ENCODE measurements around the gene B4GALT4.
A peak's percentile ranks its signal among the peaks of the same experiment; 100 is the strongest.
"Not testable (repeated sequence)": the region's sequence is repeated elsewhere in the genome, so short reads cannot be mapped to it uniquely, and the experiment has no call there.

Gene B4GALT4, protein sequence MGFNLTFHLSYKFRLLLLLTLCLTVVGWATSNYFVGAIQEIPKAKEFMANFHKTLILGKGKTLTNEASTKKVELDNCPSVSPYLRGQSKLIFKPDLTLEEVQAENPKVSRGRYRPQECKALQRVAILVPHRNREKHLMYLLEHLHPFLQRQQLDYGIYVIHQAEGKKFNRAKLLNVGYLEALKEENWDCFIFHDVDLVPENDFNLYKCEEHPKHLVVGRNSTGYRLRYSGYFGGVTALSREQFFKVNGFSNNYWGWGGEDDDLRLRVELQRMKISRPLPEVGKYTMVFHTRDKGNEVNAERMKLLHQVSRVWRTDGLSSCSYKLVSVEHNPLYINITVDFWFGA

DNA sequence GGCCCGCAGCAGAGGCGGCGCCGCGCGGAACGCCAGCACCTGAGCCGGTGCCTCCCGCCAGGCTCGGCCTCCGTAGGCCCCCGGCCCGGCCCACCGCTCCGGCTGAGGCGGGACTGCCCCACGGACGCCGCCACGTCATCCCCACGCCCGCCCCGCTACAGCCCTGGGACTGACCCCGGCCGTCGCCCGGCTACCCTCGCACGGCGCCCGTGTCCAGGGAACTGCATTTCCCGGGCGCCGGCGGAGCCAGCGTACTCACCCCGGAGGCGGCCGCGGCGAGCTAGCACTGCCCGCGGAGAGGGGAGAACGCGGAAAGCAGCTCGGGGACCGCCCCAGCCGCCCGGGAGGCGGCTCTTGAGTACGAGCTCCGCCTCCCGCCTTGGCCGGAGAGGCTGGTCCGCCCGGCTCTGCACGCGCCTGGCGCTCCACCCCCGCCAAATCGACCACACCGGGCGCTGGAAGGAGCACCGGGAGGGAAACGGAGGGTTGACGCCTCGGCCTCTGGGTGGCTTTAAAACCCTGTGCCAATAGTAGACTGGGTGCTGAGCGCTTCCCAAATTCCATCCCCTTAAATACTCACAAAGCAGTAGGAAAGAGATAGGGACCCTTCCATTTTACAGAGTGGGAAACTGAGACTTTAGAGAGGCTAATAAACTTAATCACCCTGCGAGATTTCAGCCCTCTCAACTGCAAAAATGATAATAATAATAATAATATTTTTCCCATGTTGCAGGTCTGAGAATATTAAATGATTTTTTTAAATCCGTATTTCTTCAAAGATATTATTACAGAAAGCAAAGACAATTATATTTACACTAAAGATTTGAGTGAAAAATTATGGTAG lies at the start of gene B4GALT4:
Gene B4GALT4 (minus strand): TSS at position 288 of the 844 bp plus-strand sequence. CDS start 10,779 bp downstream, outside the sequence.
- Histone ChIP-seq H3K4me1 (ENCODE audit: control insufficient read depth, insufficient read depth, low read length) (no peaks in the 10 kb centered on the region), H3K27me3 (ENCODE audit: control insufficient read depth, insufficient read depth, low read length) (no peaks in the 10 kb centered on the region), H3K27ac (ENCODE audit: low read depth, low read length) (peak within 1 kb of the TSS; percentile 90; the same call in 1 of the 2 replicates), H3K4me3 (ENCODE audit: low read depth, low read length) (peak within 1 kb of the TSS; percentile 64), H3K36me3 (ENCODE audit: control insufficient read depth, insufficient read depth, low read length) (peaks cover 16% of the 10 kb centered on the region), H3K9ac (ENCODE audit: low read length) (peak within 1 kb of the TSS; percentile 70), H3K9me3 (ENCODE audit: control insufficient read depth, insufficient read depth, low read depth, low read length) (no peaks in the 10 kb centered on the region)

DNA sequence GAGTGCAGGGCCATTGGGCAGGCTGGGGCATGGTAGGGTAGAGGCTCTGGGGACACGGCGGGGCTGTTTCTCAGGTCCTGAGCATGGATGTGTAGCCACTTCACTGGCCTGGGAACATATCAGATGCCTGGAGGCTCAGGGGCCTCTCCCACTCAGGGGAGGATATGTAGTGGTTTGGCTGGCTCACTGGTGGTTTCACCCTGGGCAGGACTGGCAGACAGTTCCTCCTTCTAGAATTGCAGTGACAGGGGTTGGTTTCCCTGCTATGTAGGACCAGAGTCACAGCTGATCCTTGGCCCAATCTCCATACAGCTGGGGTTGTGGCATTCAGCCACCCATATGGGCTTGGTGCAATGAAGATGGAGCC lies 48.7 kb upstream of the B4GALT4 start:
- H3K27me3 ChIP-seq (ENCODE audit: control insufficient read depth, insufficient read depth, low read length), result peaks cover 14% of the 10 kb centered on the region; the same call in 1 of the 2 replicates
- H3K9me3 ChIP-seq (ENCODE audit: control insufficient read depth, insufficient read depth, low read depth, low read length), result peaks cover 5% of the 10 kb centered on the region; the same call in 1 of the 2 replicates
- no peak overlapping the region for H3K27ac ChIP-seq (ENCODE audit: low read depth, low read length)

DNA sequence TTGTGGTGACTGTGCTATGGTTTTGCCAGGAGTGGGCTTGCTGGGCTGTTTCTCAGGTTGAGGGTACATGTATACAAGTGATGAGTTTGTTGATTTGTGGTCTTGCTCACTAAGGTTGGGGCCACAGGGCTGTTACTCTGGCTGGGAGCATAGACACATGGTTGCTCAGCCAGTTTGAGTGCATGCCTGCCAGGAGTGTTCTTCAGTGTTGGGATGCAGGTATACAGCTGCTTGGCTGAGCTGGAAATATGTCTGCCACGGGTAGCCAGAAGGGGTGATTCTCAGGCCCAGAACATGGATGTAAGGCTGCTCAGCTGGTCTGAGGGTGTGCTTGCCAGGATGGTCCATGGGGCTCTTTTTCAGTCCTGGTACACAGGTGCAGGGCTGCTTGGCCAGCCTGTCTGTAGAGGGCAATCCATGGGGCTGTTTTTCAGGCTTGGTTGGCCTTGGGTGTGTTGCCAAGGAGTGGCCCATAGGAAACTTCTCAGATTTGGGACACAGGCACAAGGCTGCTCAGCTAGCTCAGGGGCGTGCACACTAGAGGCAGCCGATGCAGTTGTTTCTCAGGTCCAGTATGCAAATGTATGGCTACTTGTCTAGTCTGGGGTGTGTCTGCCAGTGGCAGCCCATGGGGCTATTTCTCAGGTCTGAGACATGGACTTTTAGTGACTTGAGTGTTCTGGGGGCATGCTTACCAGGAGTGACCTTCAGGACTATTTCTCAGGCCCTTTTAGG lies 48.2 kb upstream of the B4GALT4 start:
- Histone ChIP-seq H3K27ac (ENCODE audit: low read depth, low read length) (no peak overlapping the region), H3K4me1 (ENCODE audit: control insufficient read depth, insufficient read depth, low read length) (peaks cover 15% of the 10 kb centered on the region; the same call in 1 of the 2 replicates), H3K36me3 (ENCODE audit: control insufficient read depth, insufficient read depth, low read length) (no peaks in the 10 kb centered on the region), H3K27me3 (ENCODE audit: control insufficient read depth, insufficient read depth, low read length) (peaks cover 14% of the 10 kb centered on the region; the same call in 1 of the 2 replicates), H3K9ac (ENCODE audit: low read length) (no peak overlapping the region), H3K9me3 (ENCODE audit: control insufficient read depth, insufficient read depth, low read depth, low read length) (peaks cover 6% of the 10 kb centered on the region; the same call in 1 of the 2 replicates), H3K4me3 (ENCODE audit: low read depth, low read length) (no peak overlapping the region)

More for the DNA sequence above, 48.7 kb upstream of the B4GALT4 start:
- peaks cover 15% of the 10 kb centered on the region; the same call in 1 of the 2 replicates for H3K4me1 ChIP-seq (ENCODE audit: control insufficient read depth, insufficient read depth, low read length)
- no peak overlapping the region for H3K4me3 ChIP-seq (ENCODE audit: low read depth, low read length)
- H3K36me3 ChIP-seq (ENCODE audit: control insufficient read depth, insufficient read depth, low read length), result no peaks in the 10 kb centered on the region
- H3K9ac ChIP-seq (ENCODE audit: low read length), result no peak overlapping the region

DNA sequence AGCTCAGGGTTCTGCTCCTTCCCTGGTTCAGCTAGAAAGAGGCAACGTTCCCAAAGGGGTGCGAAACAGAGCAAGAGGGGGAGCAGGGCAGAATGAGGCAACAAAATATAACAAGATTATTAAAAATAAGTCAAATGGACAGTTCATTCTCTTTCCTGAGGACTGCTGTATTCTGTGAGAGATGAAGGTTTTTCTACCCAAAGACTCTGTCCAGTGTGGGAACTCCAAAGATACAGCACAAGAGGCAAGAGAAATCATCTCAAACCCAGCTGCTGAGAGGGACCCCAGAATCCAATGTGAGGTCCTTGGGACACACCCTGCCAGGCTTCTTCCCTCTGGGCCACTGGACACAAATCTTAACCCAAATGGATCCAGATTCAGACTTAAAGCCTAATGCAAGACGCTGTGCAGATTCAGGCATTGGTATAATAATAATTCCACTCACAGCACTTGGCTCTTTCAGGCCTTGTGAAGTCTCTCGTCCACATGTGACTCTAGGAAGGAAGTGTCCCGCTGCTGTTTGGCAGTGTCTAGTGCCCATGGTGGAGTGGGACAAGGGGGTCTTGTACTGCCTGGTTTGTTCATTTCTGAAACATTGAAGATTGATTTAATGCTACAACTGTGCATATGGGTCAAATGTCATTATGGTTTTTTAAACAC lies 39.0 kb upstream of the B4GALT4 start:
- Histone ChIP-seq H3K27me3 (ENCODE audit: control insufficient read depth, insufficient read depth, low read length) (no peaks in the 10 kb centered on the region), H3K27ac (ENCODE audit: low read depth, low read length) (no peak overlapping the region), H3K9me3 (ENCODE audit: control insufficient read depth, insufficient read depth, low read depth, low read length) (peaks cover 20% of the 10 kb centered on the region), H3K4me1 (ENCODE audit: control insufficient read depth, insufficient read depth, low read length) (peaks cover 8% of the 10 kb centered on the region; the same call in 1 of the 2 replicates), H3K36me3 (ENCODE audit: control insufficient read depth, insufficient read depth, low read length) (no peaks in the 10 kb centered on the region), H3K9ac (ENCODE audit: low read length) (no peak overlapping the region), H3K4me3 (ENCODE audit: low read depth, low read length) (no peak overlapping the region)

DNA sequence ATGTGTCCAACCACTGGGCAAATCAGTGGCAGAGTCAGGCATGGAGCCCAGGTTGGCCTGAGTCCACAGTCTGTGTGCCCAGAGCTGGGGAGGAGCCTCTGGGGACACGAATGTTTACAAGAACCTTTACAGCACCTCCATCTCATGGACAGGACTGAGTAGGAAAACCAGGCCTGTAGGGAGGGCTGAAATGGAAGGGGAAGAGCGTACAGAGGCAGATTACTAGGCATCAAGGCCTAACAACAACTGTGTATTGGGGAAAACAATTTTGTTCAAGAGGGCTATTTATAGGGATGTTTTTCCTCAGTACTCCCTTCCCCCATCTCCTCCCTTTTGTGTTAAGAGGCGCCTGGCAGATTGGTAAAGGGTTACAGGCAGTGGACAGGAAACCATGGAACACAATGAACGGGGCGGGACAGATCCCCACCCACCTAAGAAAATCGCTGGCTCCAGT lies 38.5 kb upstream of the B4GALT4 start:
- Histone ChIP-seq H3K4me3 (ENCODE audit: low read depth, low read length) (no peak overlapping the region), H3K27ac (ENCODE audit: low read depth, low read length) (no peak overlapping the region), H3K36me3 (ENCODE audit: control insufficient read depth, insufficient read depth, low read length) (no peaks in the 10 kb centered on the region)

DNA sequence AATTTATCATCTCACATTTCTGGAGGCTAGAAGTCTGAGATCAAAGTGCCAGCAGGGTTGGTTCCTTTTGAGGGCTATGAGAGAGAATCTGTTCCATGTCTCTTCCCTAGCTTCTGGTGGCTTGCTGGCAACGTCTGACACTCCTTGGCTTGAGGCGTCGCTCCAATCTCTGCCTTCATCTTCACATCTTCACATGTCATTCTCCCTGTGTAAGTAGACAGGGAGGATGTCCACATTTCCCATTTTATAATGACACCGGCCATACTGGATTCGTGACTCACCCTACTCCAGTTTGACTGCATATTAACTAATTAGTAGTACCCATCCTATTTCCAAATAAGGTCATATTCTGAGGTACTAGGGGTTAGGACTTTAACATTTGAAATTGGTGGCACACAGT lies 36.0 kb upstream of the B4GALT4 start:
- Histone ChIP-seq H3K9ac (ENCODE audit: low read length) (no peak overlapping the region), H3K9me3 (ENCODE audit: control insufficient read depth, insufficient read depth, low read depth, low read length) (no peaks in the 10 kb centered on the region; the same call in 1 of the 2 replicates), H3K27ac (ENCODE audit: low read depth, low read length) (no peak overlapping the region), H3K27me3 (ENCODE audit: control insufficient read depth, insufficient read depth, low read length) (no peaks in the 10 kb centered on the region), H3K36me3 (ENCODE audit: control insufficient read depth, insufficient read depth, low read length) (no peaks in the 10 kb centered on the region), H3K4me1 (ENCODE audit: control insufficient read depth, insufficient read depth, low read length) (peaks cover 8% of the 10 kb centered on the region; the same call in 1 of the 2 replicates), H3K4me3 (ENCODE audit: low read depth, low read length) (no peak overlapping the region)

More for the DNA sequence above, 38.5 kb upstream of the B4GALT4 start:
- no peaks in the 10 kb centered on the region for H3K27me3 ChIP-seq (ENCODE audit: control insufficient read depth, insufficient read depth, low read length)
- no peak overlapping the region for H3K9ac ChIP-seq (ENCODE audit: low read length)
- peaks cover 8% of the 10 kb centered on the region; the same call in 1 of the 2 replicates for H3K4me1 ChIP-seq (ENCODE audit: control insufficient read depth, insufficient read depth, low read length)
- H3K9me3 ChIP-seq (ENCODE audit: control insufficient read depth, insufficient read depth, low read depth, low read length), result peaks cover 20% of the 10 kb centered on the region

DNA sequence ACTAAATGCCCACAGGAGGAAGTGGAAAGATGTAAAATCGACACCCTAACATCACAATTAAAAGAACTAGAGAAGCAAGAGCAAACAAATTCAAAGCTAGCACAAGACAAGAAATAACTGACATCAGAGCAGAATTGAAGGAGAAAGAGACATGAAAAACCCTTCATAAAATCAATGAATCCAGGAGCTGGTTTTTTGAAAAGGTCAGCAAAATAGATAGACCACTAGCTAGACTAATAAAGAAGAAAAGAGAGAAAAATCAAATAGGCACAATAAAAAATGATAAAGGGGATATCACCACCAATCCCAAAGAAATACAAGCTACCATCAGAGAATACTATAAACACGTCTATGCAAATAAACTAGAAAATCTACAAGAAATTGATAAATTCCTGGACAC lies 29.5 kb upstream of the B4GALT4 start:
- not testable (repeated sequence) for H3K9me3 ChIP-seq (ENCODE audit: control insufficient read depth, insufficient read depth, low read depth, low read length); H3K27ac ChIP-seq (ENCODE audit: low read depth, low read length); H3K9ac ChIP-seq (ENCODE audit: low read length); H3K4me3 ChIP-seq (ENCODE audit: low read depth, low read length); H3K36me3 ChIP-seq (ENCODE audit: control insufficient read depth, insufficient read depth, low read length); H3K27me3 ChIP-seq (ENCODE audit: control insufficient read depth, insufficient read depth, low read length); H3K4me1 ChIP-seq (ENCODE audit: control insufficient read depth, insufficient read depth, low read length)

DNA sequence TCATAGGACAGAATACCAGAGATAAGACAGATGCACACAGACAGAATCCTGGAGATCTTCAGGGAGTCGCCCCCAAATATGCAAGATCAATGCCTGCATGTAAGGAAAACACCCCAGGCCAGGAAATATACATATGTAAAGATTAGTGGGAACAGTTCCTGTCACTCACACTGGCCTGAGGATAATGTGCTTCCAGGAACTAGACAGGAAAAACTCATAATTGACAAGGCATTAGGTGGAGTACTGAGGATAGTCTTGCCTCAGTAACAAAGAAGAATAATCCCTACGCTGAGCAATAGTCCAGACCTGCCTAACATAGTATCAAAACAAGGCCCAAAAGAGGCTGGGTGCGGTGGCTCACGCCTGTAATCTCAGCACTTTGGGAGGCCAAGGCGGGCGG lies 20.4 kb upstream of the B4GALT4 start:
- H3K27me3 ChIP-seq (ENCODE audit: control insufficient read depth, insufficient read depth, low read length), result no peaks in the 10 kb centered on the region
- peaks cover 10% of the 10 kb centered on the region for H3K9me3 ChIP-seq (ENCODE audit: control insufficient read depth, insufficient read depth, low read depth, low read length)
- H3K36me3 ChIP-seq (ENCODE audit: control insufficient read depth, insufficient read depth, low read length), result no peaks in the 10 kb centered on the region
- H3K9ac ChIP-seq (ENCODE audit: low read length), result no peak overlapping the region
- no peak overlapping the region for H3K27ac ChIP-seq (ENCODE audit: low read depth, low read length)
- no peak overlapping the region for H3K4me3 ChIP-seq (ENCODE audit: low read depth, low read length)
- H3K4me1 ChIP-seq (ENCODE audit: control insufficient read depth, insufficient read depth, low read length), result peaks cover 17% of the 10 kb centered on the region; the same call in 1 of the 2 replicates

DNA sequence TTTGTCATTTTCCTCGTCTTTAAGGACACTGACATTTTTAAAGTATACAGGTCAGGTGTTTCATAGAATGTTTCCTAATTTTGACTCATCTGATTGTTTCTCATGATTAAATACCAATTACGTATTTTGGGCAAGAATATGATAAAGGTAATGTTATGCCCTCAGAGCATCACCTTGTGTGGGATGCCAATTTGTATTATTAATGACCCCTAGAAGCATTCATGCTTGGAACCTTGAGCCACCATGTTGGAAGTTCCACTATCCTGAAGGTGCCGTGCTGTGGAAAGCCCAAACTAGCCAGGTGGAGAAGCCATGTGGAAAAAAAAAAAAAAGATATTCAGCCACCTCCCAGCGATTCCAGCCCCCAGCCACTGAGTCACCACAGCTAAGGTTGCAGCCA lies 19.1 kb upstream of the B4GALT4 start:
- H3K9ac ChIP-seq (ENCODE audit: low read length), result no peak overlapping the region
- no peaks in the 10 kb centered on the region for H3K27me3 ChIP-seq (ENCODE audit: control insufficient read depth, insufficient read depth, low read length)
- H3K27ac ChIP-seq (ENCODE audit: low read depth, low read length), result no peak overlapping the region
- no peak overlapping the region for H3K4me3 ChIP-seq (ENCODE audit: low read depth, low read length)
- peaks cover 10% of the 10 kb centered on the region for H3K9me3 ChIP-seq (ENCODE audit: control insufficient read depth, insufficient read depth, low read depth, low read length)
- H3K36me3 ChIP-seq (ENCODE audit: control insufficient read depth, insufficient read depth, low read length), result no peaks in the 10 kb centered on the region
- peaks cover 20% of the 10 kb centered on the region; the same call in 1 of the 2 replicates for H3K4me1 ChIP-seq (ENCODE audit: control insufficient read depth, insufficient read depth, low read length)

DNA sequence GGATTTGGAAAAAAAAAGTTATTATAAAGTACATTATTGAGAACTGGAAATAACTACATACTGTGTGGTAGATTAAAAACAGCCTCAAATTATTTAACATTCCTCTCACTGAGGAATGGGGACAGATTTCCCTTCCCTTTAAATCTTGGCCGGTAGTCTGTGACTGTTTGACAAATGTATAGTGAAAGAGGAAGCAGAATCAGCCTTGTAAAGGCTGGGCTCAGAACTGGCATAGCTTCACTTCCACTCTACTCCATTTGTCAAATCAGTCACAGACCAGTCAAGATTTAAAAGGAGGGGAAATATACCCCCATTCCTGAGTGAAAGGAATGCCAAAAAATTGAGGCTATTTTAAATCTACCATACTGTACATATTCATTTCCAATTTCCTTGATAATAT lies 18.2 kb upstream of the B4GALT4 start:
- Histone ChIP-seq H3K4me1 (ENCODE audit: control insufficient read depth, insufficient read depth, low read length) (peaks cover 25% of the 10 kb centered on the region; the same call in 1 of the 2 replicates), H3K9me3 (ENCODE audit: control insufficient read depth, insufficient read depth, low read depth, low read length) (peaks cover 10% of the 10 kb centered on the region), H3K27ac (ENCODE audit: low read depth, low read length) (no peak overlapping the region), H3K36me3 (ENCODE audit: control insufficient read depth, insufficient read depth, low read length) (no peaks in the 10 kb centered on the region), H3K4me3 (ENCODE audit: low read depth, low read length) (no peak overlapping the region), H3K27me3 (ENCODE audit: control insufficient read depth, insufficient read depth, low read length) (no peaks in the 10 kb centered on the region), H3K9ac (ENCODE audit: low read length) (no peak overlapping the region)
